Posterior cingulate gyrus (tissue), 11 donors: Measurements from ENCODE around the gene C19orf25.
"Not testable (repeated sequence)": the region's sequence is repeated elsewhere in the genome, so short reads cannot be mapped to it uniquely, and the experiment has no call there.

ENCODE experiments used
- DNase-seq, 10 donors: peaks; one replicate each; pipeline versions ENCODE4 v3.0.0 to v3.0.0-alpha.2; 2020 to 2021; ENCODE audit warnings: mixed read lengths in 3 of 10
- intact Hi-C: fragments of 100-400 bp; cut with DNase I; formaldehyde crosslinking; loops from one replicate; pipeline ENCODE4 v1.15.1; 2023

C19orf25 gene

GRCh38 chr19:1483131-1483978, 4.3 kb upstream of the C19orf25 start:
- intact Hi-C loops, result no loop called here
- DNase-seq, result peak in 3 of 10 donors; percentile 66 to 79 (median 78)

GRCh38 chr19:1482361-1483130, 3.5 kb upstream of the C19orf25 start:
- intact Hi-C loops, result no loop called here
- peak in 1 of 10 donors; percentile 78 for DNase-seq

GRCh38 chr19:1481893-1482360, 2.9 kb upstream of the C19orf25 start:
- DNase-seq, result peak in 3 of 10 donors; percentile 66 to 82 (median 76)
- intact Hi-C loops, result no loop called here

GRCh38 chr19:1481224-1481892, 2.3 kb upstream of the C19orf25 start:
- peak in 2 of 10 donors; percentile 68 to 70 for DNase-seq
- intact Hi-C loops, result no loop called here

- DNase-seq, intact Hi-C loops: not testable (repeated sequence)
Measured at GRCh38 chr19:1477056-1477455, 2.0 kb downstream of the C19orf25 start.

- DNase-seq, result peak in 2 of 10 donors; percentile 60 to 67
- intact Hi-C loops, result no loop called here
Measured at GRCh38 chr19:1475751-1476437, 3.1 kb downstream of the C19orf25 start.

GRCh38 chr19:1474765-1475351, 4.2 kb downstream of the C19orf25 start:
- peak in 3 of 10 donors; percentile 6 to 80 (median 68) for DNase-seq
- intact Hi-C loops, result no loop called here

GRCh38 chr19:1474011-1474764, 4.8 kb downstream of the C19orf25 start:
- intact Hi-C loops, result no loop called here
- peak in 5 of 10 donors; percentile 36 to 90 (median 52) for DNase-seq

- intact Hi-C loops, result no loop called here
- peak in 3 of 10 donors; percentile 13 to 83 (median 74) for DNase-seq
Measured at GRCh38 chr19:1473085-1473851, 5.7 kb downstream of the C19orf25 start.

- intact Hi-C loops, result no loop called here
- peak in 2 of 10 donors; percentile 52 to 89 for DNase-seq
Measured at GRCh38 chr19:1472231-1473084, 6.6 kb downstream of the C19orf25 start.

GRCh38 chr19:1471515-1472160, 7.4 kb downstream of the C19orf25 start:
- intact Hi-C loops, result no loop called here
- peak in 4 of 10 donors; percentile 37 to 91 (median 54) for DNase-seq

GRCh38 chr19:1471010-1471514, 8.0 kb downstream of the C19orf25 start:
- intact Hi-C loops, result no loop called here
- DNase-seq, result peak in 2 of 10 donors; percentile 19 to 85

GRCh38 chr19:1470305-1471009, 8.6 kb downstream of the C19orf25 start:
- intact Hi-C loops, result no loop called here
- DNase-seq, result peak in 5 of 10 donors; percentile 38 to 92 (median 48)

- peak in 1 of 10 donors; percentile 5 for DNase-seq
- intact Hi-C loops, result no loop called here
Measured at GRCh38 chr19:1470055-1470304, 9.0 kb downstream of the C19orf25 start.

- intact Hi-C loops, result no loop called here
- DNase-seq, result peak in 1 of 10 donors; percentile 82
Measured at GRCh38 chr19:1469255-1470054, 9.6 kb downstream of the C19orf25 start.
